ENCODE data around the gene PIGQ.

- no peak for TF ChIP-seq CTCF (IDR thresholded peaks at IDR 0.05)
- no peak for TF ChIP-seq EP300 (IDR thresholded peaks at IDR 0.05)
- no peak for TF ChIP-seq POLR2A (IDR thresholded peaks at IDR 0.05)
Observed at GRCh38 chr16:619476-620100, 49.8 kb downstream of the PIGQ start.

Measured in ovary (tissue), 3 donors.